Fibroblast of skin of back (primary cell): Measurements from ENCODE around the gene THOC6.
A peak's percentile ranks its signal among the peaks of the same experiment; 100 is the strongest.
"Not testable (repeated sequence)": the region's sequence is repeated elsewhere in the genome, so short reads cannot be mapped to it uniquely, and the experiment has no call there.

Source experiments
- DNase-seq: peaks from one replicate; pipeline ENCODE4 v3.0.0-alpha.2; 2013

The THOC6 gene

DNA sequence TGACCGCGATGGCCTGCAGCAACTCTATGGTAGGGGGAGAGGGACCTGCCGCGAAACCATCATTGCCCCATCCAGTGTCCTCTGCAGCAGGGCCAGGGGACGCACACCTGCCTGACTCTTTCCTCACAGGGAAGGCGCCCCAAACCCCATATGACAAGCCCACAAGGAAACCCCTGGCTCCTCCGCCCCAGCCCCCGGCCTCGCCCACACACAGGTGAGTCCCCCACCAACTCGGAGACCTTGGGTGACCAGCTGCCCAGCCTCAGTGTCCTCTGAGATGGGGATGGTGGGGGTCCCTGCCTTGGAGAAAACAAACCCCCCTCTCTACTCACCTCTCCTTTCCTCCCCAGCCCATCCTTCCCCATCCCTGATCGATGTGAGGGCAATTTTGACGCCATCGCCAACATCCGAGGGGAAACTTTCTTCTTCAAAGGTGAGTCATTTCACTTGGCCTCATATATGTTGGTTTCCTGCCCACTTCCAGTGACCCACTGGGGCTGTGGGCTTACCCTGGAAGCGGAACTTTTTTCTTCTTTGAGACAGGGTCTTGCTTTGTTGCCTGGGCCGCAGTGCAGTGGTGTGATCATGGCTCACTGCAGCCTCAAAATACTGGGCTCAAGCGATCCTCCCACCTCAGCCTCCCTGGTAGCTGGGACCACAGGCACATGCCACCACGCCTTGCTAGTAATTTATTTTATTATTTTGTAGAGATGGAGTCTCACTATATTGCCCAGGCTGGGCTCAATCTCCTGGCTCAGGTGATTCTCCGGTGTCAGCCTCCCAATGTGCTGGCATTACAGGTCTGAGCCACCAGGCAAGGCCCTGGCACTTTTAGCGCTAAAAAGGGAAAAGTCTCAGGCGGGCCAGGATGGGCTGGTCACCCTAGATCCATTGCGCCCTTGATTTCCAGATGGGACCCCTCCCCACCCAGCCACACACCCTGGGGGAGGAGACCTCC, 33.6 kb downstream of the THOC6 start:
- no peak for DNase-seq

DNA sequence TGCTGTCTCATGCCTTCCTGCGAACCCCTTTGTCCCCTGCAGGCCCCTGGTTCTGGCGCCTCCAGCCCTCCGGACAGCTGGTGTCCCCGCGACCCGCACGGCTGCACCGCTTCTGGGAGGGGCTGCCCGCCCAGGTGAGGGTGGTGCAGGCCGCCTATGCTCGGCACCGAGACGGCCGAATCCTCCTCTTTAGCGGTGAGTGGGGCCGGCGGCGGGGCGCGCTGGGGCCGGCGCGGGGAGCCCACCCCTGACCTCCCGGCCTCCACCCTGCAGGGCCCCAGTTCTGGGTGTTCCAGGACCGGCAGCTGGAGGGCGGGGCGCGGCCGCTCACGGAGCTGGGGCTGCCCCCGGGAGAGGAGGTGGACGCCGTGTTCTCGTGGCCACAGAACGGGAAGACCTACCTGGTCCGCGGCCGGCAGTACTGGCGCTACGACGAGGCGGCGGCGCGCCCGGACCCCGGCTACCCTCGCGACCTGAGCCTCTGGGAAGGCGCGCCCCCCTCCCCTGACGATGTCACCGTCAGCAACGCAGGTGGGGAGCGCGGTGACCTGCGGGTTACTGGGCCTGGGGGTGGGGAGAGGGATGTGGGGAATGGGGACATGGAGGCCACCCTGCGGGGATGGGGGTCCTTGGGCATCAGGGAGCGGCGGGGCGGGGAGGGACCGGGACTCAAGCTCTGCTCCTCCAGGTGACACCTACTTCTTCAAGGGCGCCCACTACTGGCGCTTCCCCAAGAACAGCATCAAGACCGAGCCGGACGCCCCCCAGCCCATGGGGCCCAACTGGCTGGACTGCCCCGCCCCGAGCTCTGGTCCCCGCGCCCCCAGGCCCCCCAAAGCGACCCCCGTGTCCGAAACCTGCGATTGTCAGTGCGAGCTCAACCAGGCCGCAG, 34.5 kb downstream of the THOC6 start:
- peak; percentile 31 for DNase-seq

GRCh38 chr16:3059041-3059722, 35.3 kb downstream of the THOC6 start:
- peak; percentile 92 for DNase-seq

DNA sequence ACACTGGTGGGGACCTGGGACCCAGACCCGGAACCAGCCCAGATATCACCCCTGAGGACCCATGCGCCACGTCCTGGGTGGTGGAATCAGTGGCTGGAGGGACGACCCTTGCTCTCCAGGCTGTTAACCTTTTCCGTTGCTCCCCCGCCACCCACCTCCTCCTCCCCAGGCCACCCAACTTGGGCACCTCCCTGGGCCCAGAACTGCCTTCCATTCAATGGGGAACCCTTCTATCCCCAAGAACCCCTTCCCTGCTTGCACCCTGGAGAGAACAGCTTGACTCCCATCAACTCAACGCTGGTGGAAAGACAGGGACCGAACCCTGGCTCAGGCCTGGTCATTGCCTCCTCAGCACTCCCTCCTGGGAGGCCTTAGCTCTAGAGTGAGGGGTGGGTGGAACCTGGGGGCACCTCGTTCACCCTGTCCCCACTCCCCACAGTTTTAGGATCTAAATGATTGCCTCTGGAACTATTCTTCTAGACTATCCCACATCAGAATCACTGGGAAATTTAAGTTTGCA, 35.9 kb downstream of the THOC6 start:
- DNase-seq = no peak

GRCh38 chr16:3060339-3061127, 36.7 kb downstream of the THOC6 start:
- no peak for DNase-seq

- no peak for DNase-seq
These were observed 38.7 kb downstream of the THOC6 start for GRCh38 chr16:3062553-3062952.

GRCh38 chr16:3063625-3064386, 40.0 kb downstream of the THOC6 start:
- DNase-seq = no peak

GRCh38 chr16:3065069-3065741, 41.4 kb downstream of the THOC6 start, which contains the start of gene IL32:
IL32 (plus strand) TSS chr16:3065640; CDS start chr16:3065812, 172 bp downstream.
- peak; percentile 76 for DNase-seq

- DNase-seq = no peak
These were observed 42.1 kb downstream of the THOC6 start for GRCh38 chr16:3065742-3066439.

- no peak for DNase-seq
These were observed 42.6 kb downstream of the THOC6 start for GRCh38 chr16:3066440-3066748.

GRCh38 chr16:3068487-3068886, 44.7 kb downstream of the THOC6 start:
- DNase-seq = no peak

DNA sequence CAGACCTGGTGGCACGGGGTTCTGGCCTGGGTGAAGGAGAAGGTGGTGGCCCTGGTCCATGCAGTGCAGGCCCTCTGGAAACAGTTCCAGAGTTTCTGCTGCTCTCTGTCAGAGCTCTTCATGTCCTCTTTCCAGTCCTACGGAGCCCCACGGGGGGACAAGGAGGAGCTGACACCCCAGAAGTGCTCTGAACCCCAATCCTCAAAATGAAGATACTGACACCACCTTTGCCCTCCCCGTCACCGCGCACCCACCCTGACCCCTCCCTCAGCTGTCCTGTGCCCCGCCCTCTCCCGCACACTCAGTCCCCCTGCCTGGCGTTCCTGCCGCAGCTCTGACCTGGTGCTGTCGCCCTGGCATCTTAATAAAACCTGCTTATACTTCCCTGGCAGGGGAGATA, 45.3 kb downstream of the THOC6 start:
- not testable (repeated sequence) for DNase-seq

DNA sequence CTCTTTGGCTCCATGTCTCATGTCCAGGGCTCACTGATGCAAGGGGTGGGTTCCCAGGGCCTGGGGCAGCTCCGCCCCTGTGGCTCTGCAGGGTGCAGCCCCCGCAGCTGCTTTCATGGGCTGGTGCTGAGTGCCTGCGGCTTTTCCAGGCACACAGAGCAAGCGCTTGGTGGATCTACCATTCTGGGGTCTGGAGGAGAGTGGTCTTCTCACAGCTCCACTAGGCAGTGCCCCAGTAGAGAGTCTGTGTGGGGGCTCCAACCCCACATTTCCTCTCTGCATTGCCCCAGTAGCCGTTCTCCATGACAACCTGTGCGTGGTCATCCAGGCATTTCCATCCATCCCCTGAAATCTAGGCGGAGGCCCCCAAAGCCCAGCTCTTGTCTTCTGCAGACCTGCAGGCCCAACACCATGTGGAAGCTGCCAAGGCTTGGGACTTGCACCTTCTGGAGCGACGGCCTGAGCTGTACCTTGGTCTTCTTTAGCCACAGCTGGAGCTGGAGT, 46.8 kb downstream of the THOC6 start:
- no peak for DNase-seq

- DNase-seq = no peak
These were observed 47.8 kb downstream of the THOC6 start for GRCh38 chr16:3071655-3072054.

- DNase-seq = not testable (repeated sequence)
These were observed 48.3 kb downstream of the THOC6 start for GRCh38 chr16:3072148-3072547.

- not testable (repeated sequence) for DNase-seq
These were observed 48.9 kb downstream of the THOC6 start for GRCh38 chr16:3072576-3073263.

- DNase-seq = no peak
These were observed 49.6 kb downstream of the THOC6 start for GRCh38 chr16:3073448-3073847.

DNA sequence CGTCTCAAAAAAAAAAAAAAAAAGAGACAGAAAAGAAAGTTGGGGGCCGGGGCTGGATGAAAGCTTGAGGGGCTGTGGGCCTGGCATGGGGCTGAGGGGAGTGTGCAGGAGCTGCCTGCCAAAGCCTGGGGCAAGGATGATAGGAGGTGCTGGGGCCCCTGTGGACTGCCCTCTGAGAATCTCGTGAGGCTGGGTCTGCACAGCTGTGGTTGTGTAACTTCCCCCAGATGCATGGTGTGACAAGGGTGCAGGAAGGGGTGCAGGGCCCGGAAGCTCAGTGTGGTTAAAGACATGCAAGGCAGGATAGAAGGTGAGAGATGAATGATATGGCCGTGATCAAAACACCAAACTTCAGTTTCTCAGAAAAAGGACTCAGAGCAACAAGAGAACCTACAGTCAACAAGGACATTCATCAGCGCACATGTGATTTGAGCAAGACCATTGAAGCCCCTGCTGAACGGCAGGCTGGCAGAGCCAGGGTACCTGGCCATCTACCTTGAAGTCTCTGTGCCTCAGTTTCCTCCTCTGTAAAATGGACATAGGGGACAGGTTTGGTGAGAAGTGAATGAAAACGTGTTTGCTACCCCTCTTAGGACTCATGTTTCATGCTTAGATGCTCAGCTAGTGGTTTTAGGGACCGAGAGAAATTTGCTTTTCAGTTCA, 51.2 kb downstream of the THOC6 start:
- no peak for DNase-seq
